ENCODE data around the gene PNKP.

Gene PNKP

GRCh38 chr19:49829721-49830120 is 37.7 kb downstream of the PNKP start:
- no peak overlapping the region for H3K4me2 ChIP-seq (ENCODE audit: low read length, poor library complexity, severe bottlenecking)
- no peak overlapping the region for H3K14ac ChIP-seq (ENCODE audit: low read length in 2 of 2)
- H4K8ac ChIP-seq (ENCODE audit: low read length), result no peak overlapping the region
- H2BK15ac ChIP-seq (ENCODE audit: low read depth, poor library complexity, severe bottlenecking), result no peak overlapping the region
- H3K9me3 ChIP-seq (ENCODE audit: control insufficient read depth, low read length), result no peaks in the 10 kb centered on the region
- no peak overlapping the region for H2BK120ac ChIP-seq (ENCODE audit: low read depth, low read length)
- H2BK12ac ChIP-seq (ENCODE audit: low read length in 2 of 2), result no peak overlapping the region
- DNase-seq, result no peak
- no peak overlapping the region for H3K27ac ChIP-seq (ENCODE audit: low read length, poor library complexity, severe bottlenecking)
- peaks cover 24% of the 10 kb centered on the region for H3K4me1 ChIP-seq (ENCODE audit: control insufficient read depth, insufficient read depth, low read depth, low read length)
- H2BK5ac ChIP-seq (ENCODE audit: low read depth, low read length, poor library complexity, severe bottlenecking), result no peak overlapping the region
- H3K23ac ChIP-seq (ENCODE audit: low read length in 2 of 2), result no peak overlapping the region
- no peak overlapping the region for H3K4me3 ChIP-seq (ENCODE audit: insufficient read depth in 1 of 2, low read depth in 1 of 2, low read length in 2 of 2)
- WGBS, result 98% methylated on average over 18 of the region's 18 CpGs
- no peak overlapping the region for H3K18ac ChIP-seq (ENCODE audit: low read depth in 1 of 2, low read length in 2 of 2)
- no peaks in the 10 kb centered on the region for H3K27me3 ChIP-seq (ENCODE audit: control insufficient read depth in 1 of 2, insufficient read depth in 1 of 2, low read length in 2 of 2)
- peaks cover 61% of the 10 kb centered on the region for H3K79me1 ChIP-seq (replicated peaks; ENCODE audit: low read length, poor library complexity, severe bottlenecking)
- H2AFZ ChIP-seq (ENCODE audit: low read depth, low read length), result no peak overlapping the region
- H3K9ac ChIP-seq (ENCODE audit: low read length), result no peak overlapping the region
- H3K36me3 ChIP-seq (ENCODE audit: control insufficient read depth in 1 of 2, insufficient read depth in 2 of 2, low read depth in 1 of 2, low read length in 2 of 2), result peaks cover 70 to 85% of the 10 kb centered on the region in 2 experiments
- no peak overlapping the region for H3K4ac ChIP-seq (ENCODE audit: low read depth in 1 of 2, low read length in 2 of 2)
- no peak overlapping the region for H4K91ac ChIP-seq (ENCODE audit: low read length)
- H2AK5ac ChIP-seq (ENCODE audit: low read length, severe bottlenecking), result no peak overlapping the region

GRCh38 chr19:49829200-49829599 is 38.2 kb downstream of the PNKP start:
- Histone ChIP-seq H2AFZ (ENCODE audit: low read depth, low read length) (no peak overlapping the region), H3K14ac (ENCODE audit: low read length in 2 of 2) (no peak overlapping the region), H3K9me3 (ENCODE audit: control insufficient read depth, low read length) (no peaks in the 10 kb centered on the region), H3K4me2 (ENCODE audit: low read length, poor library complexity, severe bottlenecking) (no peak overlapping the region), H4K8ac (ENCODE audit: low read length) (no peak overlapping the region), H3K18ac (ENCODE audit: low read depth in 1 of 2, low read length in 2 of 2) (no peak overlapping the region), H3K4me3 (ENCODE audit: insufficient read depth in 1 of 2, low read depth in 1 of 2, low read length in 2 of 2) (no peak overlapping the region), H2AK5ac (ENCODE audit: low read length, severe bottlenecking) (no peak overlapping the region), H2BK15ac (ENCODE audit: low read depth, poor library complexity, severe bottlenecking) (no peak overlapping the region), H3K27ac (ENCODE audit: low read length, poor library complexity, severe bottlenecking) (no peak overlapping the region), H2BK5ac (ENCODE audit: low read depth, low read length, poor library complexity, severe bottlenecking) (no peak overlapping the region), H3K4ac (ENCODE audit: low read depth in 1 of 2, low read length in 2 of 2) (no peak overlapping the region), H3K23ac (ENCODE audit: low read length in 2 of 2) (no peak overlapping the region), H3K36me3 (ENCODE audit: control insufficient read depth in 1 of 2, insufficient read depth in 2 of 2, low read depth in 1 of 2, low read length in 2 of 2) (peaks cover 66 to 80% of the 10 kb centered on the region in 2 experiments), H3K9ac (ENCODE audit: low read length) (no peak overlapping the region), H3K4me1 (ENCODE audit: control insufficient read depth, insufficient read depth, low read depth, low read length) (peaks cover 24% of the 10 kb centered on the region), H3K27me3 (ENCODE audit: control insufficient read depth in 1 of 2, insufficient read depth in 1 of 2, low read length in 2 of 2) (no peaks in the 10 kb centered on the region), H3K79me1 (replicated peaks; ENCODE audit: low read length, poor library complexity, severe bottlenecking) (peaks cover 60% of the 10 kb centered on the region), H2BK120ac (ENCODE audit: low read depth, low read length) (no peak overlapping the region), H4K91ac (ENCODE audit: low read length) (no peak overlapping the region), H2BK12ac (ENCODE audit: low read length in 2 of 2) (no peak overlapping the region)
- no peak for DNase-seq
- 96% methylated on average over 8 of the region's 8 CpGs for WGBS

- Histone ChIP-seq H3K4me3 (ENCODE audit: insufficient read depth in 1 of 2, low read depth in 1 of 2, low read length in 2 of 2) (no peak overlapping the region), H3K9me3 (ENCODE audit: control insufficient read depth, low read length) (no peaks in the 10 kb centered on the region), H3K27ac (ENCODE audit: low read length, poor library complexity, severe bottlenecking) (no peak overlapping the region), H3K4me1 (ENCODE audit: control insufficient read depth, insufficient read depth, low read depth, low read length) (peaks cover 18% of the 10 kb centered on the region), H3K4me2 (ENCODE audit: low read length, poor library complexity, severe bottlenecking) (no peak overlapping the region), H2BK15ac (ENCODE audit: low read depth, poor library complexity, severe bottlenecking) (no peak overlapping the region), H3K4ac (ENCODE audit: low read depth in 1 of 2, low read length in 2 of 2) (no peak overlapping the region), H2AK5ac (ENCODE audit: low read length, severe bottlenecking) (no peak overlapping the region), H2BK12ac (ENCODE audit: low read length in 2 of 2) (no peak overlapping the region), H2BK5ac (ENCODE audit: low read depth, low read length, poor library complexity, severe bottlenecking) (no peak overlapping the region), H3K14ac (ENCODE audit: low read length in 2 of 2) (no peak overlapping the region), H2BK120ac (ENCODE audit: low read depth, low read length) (no peak overlapping the region), H4K91ac (ENCODE audit: low read length) (no peak overlapping the region), H3K36me3 (ENCODE audit: control insufficient read depth in 1 of 2, insufficient read depth in 2 of 2, low read depth in 1 of 2, low read length in 2 of 2) (peaks cover 58 to 75% of the 10 kb centered on the region in 2 experiments), H3K79me1 (replicated peaks; ENCODE audit: low read length, poor library complexity, severe bottlenecking) (peaks cover 61% of the 10 kb centered on the region), H3K18ac (ENCODE audit: low read depth in 1 of 2, low read length in 2 of 2) (no peak overlapping the region), H4K8ac (ENCODE audit: low read length) (no peak overlapping the region), H3K23ac (ENCODE audit: low read length in 2 of 2) (no peak overlapping the region), H2AFZ (ENCODE audit: low read depth, low read length) (no peak overlapping the region), H3K9ac (ENCODE audit: low read length) (no peak overlapping the region), H3K27me3 (ENCODE audit: control insufficient read depth in 1 of 2, insufficient read depth in 1 of 2, low read length in 2 of 2) (no peaks in the 10 kb centered on the region)
- WGBS, result 96% methylated on average over 14 of the region's 14 CpGs
- DNase-seq, result no peak
Measured at GRCh38 chr19:49827034-49827433, 40.3 kb downstream of the PNKP start.

GRCh38 chr19:49824662-49825061 is 42.7 kb downstream of the PNKP start:
- no peak overlapping the region for H2AFZ ChIP-seq (ENCODE audit: low read depth, low read length)
- H4K91ac ChIP-seq (ENCODE audit: low read length), result no peak overlapping the region
- H4K8ac ChIP-seq (ENCODE audit: low read length), result no peak overlapping the region
- H3K27ac ChIP-seq (ENCODE audit: low read length, poor library complexity, severe bottlenecking), result no peak overlapping the region
- H3K4ac ChIP-seq (ENCODE audit: low read depth in 1 of 2, low read length in 2 of 2), result no peak overlapping the region
- H3K23ac ChIP-seq (ENCODE audit: low read length in 2 of 2), result no peak overlapping the region
- no peak overlapping the region for H3K9ac ChIP-seq (ENCODE audit: low read length)
- H2BK15ac ChIP-seq (ENCODE audit: low read depth, poor library complexity, severe bottlenecking), result no peak overlapping the region
- H2BK12ac ChIP-seq (ENCODE audit: low read length in 2 of 2), result no peak overlapping the region
- H3K4me1 ChIP-seq (ENCODE audit: control insufficient read depth, insufficient read depth, low read depth, low read length), result peaks cover 12% of the 10 kb centered on the region
- WGBS, result 94% methylated on average over 6 of the region's 6 CpGs
- no peak overlapping the region for H3K18ac ChIP-seq (ENCODE audit: low read depth in 1 of 2, low read length in 2 of 2)
- no peak overlapping the region for H3K4me2 ChIP-seq (ENCODE audit: low read length, poor library complexity, severe bottlenecking)
- peaks cover 53% of the 10 kb centered on the region for H3K79me1 ChIP-seq (replicated peaks; ENCODE audit: low read length, poor library complexity, severe bottlenecking)
- H2BK120ac ChIP-seq (ENCODE audit: low read depth, low read length), result no peak overlapping the region
- DNase-seq, result no peak
- H2BK5ac ChIP-seq (ENCODE audit: low read depth, low read length, poor library complexity, severe bottlenecking), result no peak overlapping the region
- H3K36me3 ChIP-seq (ENCODE audit: control insufficient read depth in 1 of 2, insufficient read depth in 2 of 2, low read depth in 1 of 2, low read length in 2 of 2), result peaks cover 47 to 62% of the 10 kb centered on the region in 2 experiments
- H3K4me3 ChIP-seq (ENCODE audit: insufficient read depth in 1 of 2, low read depth in 1 of 2, low read length in 2 of 2), result no peak overlapping the region
- H3K27me3 ChIP-seq (ENCODE audit: control insufficient read depth in 1 of 2, insufficient read depth in 1 of 2, low read length in 2 of 2), result no peaks in the 10 kb centered on the region
- H2AK5ac ChIP-seq (ENCODE audit: low read length, severe bottlenecking), result no peak overlapping the region
- no peaks in the 10 kb centered on the region for H3K9me3 ChIP-seq (ENCODE audit: control insufficient read depth, low read length)
- H3K14ac ChIP-seq (ENCODE audit: low read length in 2 of 2), result no peak overlapping the region

All from mesenchymal stem cell (in vitro differentiated cells and primary cell).